Cardiac muscle cell (in vitro differentiated cells and primary cell): ENCODE results near the gene PNLIP. TPM values are rescaled to one million over a fixed set of nuclear protein-coding genes. Genes with fewer than 3 reads are reported as not detected.

ENCODE experiments used
- DNase-seq, 2 donors: peaks; one replicate each; pipeline versions ENCODE4 v3.0.0 to v3.0.0-alpha.2; 2010 to 2017; ENCODE audit warnings: low read depth in 1 of 2, low spot score in 1 of 2
- H3K27ac ChIP-seq: fragments of 200-600 bp; sonication (generic); 2 replicates; pipeline ENCODE4 v1.5.1; 2016
- H3K27me3 ChIP-seq: fragments of 200-600 bp; sonication (generic); 2 replicates; pipeline ENCODE4 v1.6.0; 2016; ENCODE audit warnings: control low read depth
- H3K36me3 ChIP-seq: fragments of 200-600 bp; sonication (generic); 2 replicates; pipeline ENCODE4 v1.5.1; 2016; ENCODE audit warnings: control low read depth
- H3K4me1 ChIP-seq: fragments of 200-600 bp; sonication (generic); 2 replicates; pipeline ENCODE4 v1.8.1; 2017; ENCODE audit warnings: low read depth, mild to moderate bottlenecking, mixed run types
- H3K4me3 ChIP-seq: fragments of 200-600 bp; sonication (generic); 2 replicates; pipeline ENCODE4 v1.5.1; 2016; ENCODE audit warnings: mild to moderate bottlenecking
- H3K9me3 ChIP-seq: fragments of 200-600 bp; sonication (generic); 2 replicates; pipeline ENCODE4 v1.5.1; 2017; ENCODE audit warnings: low read depth, mild to moderate bottlenecking, control low read depth
- polyA plus RNA-seq: library from polyadenylated mRNA; unstranded; fragments of >200 nt; fragmentation: Nextera tagmentation; extraction: Ambion mirVana; gene quantifications from 2 replicates; pipeline ENCODE4 v1.2.1, GENCODE V29; 2016
- total RNA-seq: library from RNA; depleted of rRNA; stranded (reverse); fragments of >200 nt; gene quantifications from 2 replicates; pipeline ENCODE4 v1.2.3, GENCODE V29; 2016
- TF ChIP-seq, protein P1 (sequence below): IDR thresholded peaks from 2 replicates; pipeline ENCODE4 v1.5.1; 2012; ENCODE audit warnings: low read depth, mild to moderate bottlenecking, low read length

The PNLIP gene
- total and polyA plus RNA-seq, 2 experiments from 2014 or later = not detected

DNA sequence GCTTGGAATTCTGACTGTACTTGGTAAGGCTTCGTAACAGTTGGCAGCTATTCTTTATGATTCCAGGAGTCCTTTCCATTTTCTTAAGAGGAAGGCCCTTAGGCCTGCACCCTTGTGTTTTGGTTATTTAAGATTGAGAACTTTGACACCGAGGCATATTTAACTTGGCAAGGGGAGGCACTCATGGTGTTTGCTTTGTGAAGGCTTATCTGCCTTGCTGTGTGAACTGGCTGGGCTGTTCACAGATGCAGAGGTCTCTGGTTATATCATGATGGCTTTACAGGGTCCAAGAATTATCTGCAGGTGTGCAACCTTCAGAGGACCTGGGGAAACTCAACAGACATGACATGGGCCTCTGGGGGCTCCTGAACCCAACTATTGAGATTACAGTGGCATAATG is 44.2 kb downstream of the PNLIP start:
- Histone ChIP-seq H3K4me1 (no peaks in the 10 kb centered on the region), H3K27me3 (no peaks in the 10 kb centered on the region), H3K36me3 (no peaks in the 10 kb centered on the region), H3K4me3 (no peak overlapping the region), H3K27ac (no peak overlapping the region), H3K9me3 (no peaks in the 10 kb centered on the region)
- TF ChIP-seq, protein P1, sequence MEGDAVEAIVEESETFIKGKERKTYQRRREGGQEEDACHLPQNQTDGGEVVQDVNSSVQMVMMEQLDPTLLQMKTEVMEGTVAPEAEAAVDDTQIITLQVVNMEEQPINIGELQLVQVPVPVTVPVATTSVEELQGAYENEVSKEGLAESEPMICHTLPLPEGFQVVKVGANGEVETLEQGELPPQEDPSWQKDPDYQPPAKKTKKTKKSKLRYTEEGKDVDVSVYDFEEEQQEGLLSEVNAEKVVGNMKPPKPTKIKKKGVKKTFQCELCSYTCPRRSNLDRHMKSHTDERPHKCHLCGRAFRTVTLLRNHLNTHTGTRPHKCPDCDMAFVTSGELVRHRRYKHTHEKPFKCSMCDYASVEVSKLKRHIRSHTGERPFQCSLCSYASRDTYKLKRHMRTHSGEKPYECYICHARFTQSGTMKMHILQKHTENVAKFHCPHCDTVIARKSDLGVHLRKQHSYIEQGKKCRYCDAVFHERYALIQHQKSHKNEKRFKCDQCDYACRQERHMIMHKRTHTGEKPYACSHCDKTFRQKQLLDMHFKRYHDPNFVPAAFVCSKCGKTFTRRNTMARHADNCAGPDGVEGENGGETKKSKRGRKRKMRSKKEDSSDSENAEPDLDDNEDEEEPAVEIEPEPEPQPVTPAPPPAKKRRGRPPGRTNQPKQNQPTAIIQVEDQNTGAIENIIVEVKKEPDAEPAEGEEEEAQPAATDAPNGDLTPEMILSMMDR = no peak
- DNase-seq = no peak

GRCh38 chr10:116590590-116591444 is 45.1 kb downstream of the PNLIP start, which contains the start of gene PNLIPRP1:
PNLIPRP1 (plus strand) TSS chr10:116590959; CDS start chr10:116591130, 171 bp downstream.
- H3K4me3 ChIP-seq = no peak within 1 kb of the TSS
- no peaks in the 10 kb centered on the region for H3K9me3 ChIP-seq
- H3K27me3 ChIP-seq = no peaks in the 10 kb centered on the region
- no peak within 1 kb of the TSS for H3K27ac ChIP-seq
- H3K36me3 ChIP-seq = no peaks in the 10 kb centered on the region
- DNase-seq = no peak
- TF ChIP-seq, protein P1 = no peak
- H3K4me1 ChIP-seq = no peaks in the 10 kb centered on the region

GRCh38 chr10:116593139-116593740 is 47.5 kb downstream of the PNLIP start:
- no peaks in the 10 kb centered on the region for H3K9me3 ChIP-seq
- H3K4me1 ChIP-seq = no peaks in the 10 kb centered on the region
- no peaks in the 10 kb centered on the region for H3K36me3 ChIP-seq
- H3K27me3 ChIP-seq = no peaks in the 10 kb centered on the region
- TF ChIP-seq, protein P1 = no peak
- DNase-seq = no peak
- no peak overlapping the region for H3K27ac ChIP-seq
- no peak overlapping the region for H3K4me3 ChIP-seq

DNA sequence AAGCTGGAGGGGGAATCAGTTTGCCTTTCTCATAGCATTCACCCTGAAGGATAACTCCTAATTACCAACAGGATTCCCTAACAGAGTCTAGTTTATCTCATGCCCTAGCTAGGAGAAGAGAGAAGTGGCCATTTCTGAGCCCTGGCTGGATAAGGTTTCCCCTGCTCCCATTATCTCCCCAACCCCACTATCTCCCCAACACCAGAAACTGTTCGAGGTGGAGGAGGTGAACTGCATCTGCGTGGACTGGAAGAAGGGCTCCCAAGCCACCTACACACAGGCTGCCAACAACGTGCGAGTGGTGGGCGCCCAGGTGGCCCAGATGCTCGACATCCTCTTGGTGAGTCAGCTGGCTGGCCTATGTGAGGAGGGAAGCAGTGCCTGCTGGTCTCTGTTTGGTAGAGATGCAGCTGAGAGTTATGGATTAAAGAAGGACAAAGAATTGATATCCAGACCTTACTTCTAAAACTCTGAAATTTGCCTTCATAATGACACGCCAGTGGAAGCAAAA is 48.8 kb downstream of the PNLIP start:
- TF ChIP-seq, protein P1 = no peak
- Histone ChIP-seq H3K36me3 (no peaks in the 10 kb centered on the region), H3K4me3 (no peak overlapping the region), H3K27me3 (peaks cover 2% of the 10 kb centered on the region), H3K4me1 (no peaks in the 10 kb centered on the region), H3K27ac (no peak overlapping the region), H3K9me3 (no peaks in the 10 kb centered on the region)
- no peak for DNase-seq

DNA sequence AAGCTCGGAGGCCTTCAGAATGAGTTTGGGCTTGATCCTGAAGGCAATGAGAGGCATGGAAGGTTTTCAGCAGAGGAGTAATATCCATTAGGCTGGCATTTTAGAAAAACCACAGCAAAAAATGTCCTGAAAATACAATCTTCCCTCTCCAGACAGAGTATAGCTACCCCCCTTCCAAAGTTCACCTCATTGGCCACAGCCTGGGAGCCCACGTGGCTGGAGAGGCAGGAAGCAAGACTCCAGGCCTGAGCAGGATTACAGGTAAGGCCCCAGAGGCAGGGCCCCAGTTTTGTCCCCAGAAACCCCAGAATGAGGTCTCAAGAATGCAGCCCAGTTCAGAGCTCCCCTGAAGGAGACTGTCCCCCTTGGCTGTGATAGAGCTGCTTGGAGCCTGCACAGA is 50.3 kb downstream of the PNLIP start:
- H3K4me3 ChIP-seq = no peak overlapping the region
- TF ChIP-seq, protein P1 = no peak
- no peak for DNase-seq
- no peak overlapping the region for H3K27ac ChIP-seq
- H3K36me3 ChIP-seq = no peaks in the 10 kb centered on the region
- no peaks in the 10 kb centered on the region for H3K4me1 ChIP-seq
- peaks cover 12% of the 10 kb centered on the region for H3K27me3 ChIP-seq
- H3K9me3 ChIP-seq = no peaks in the 10 kb centered on the region
